ENCODE data around the gene TP73.

The TP73 gene

GRCh38 chr1:3727042-3727824 is 74.9 kb downstream of the TP73 start:
- CTCF ChIA-PET = interaction anchor here (0.8 to 1.7 kb wide), 7 partner anchors 12 to 162 kb away, joined by 3 to 5 read pairs (median 3); no protein-coding TSS in a partner anchor
- POLR2A ChIA-PET = no interaction called here
- DNase-seq (ENCODE audit: extremely low spot score) = peak; percentile 80
- TF ChIP-seq, protein P1, sequence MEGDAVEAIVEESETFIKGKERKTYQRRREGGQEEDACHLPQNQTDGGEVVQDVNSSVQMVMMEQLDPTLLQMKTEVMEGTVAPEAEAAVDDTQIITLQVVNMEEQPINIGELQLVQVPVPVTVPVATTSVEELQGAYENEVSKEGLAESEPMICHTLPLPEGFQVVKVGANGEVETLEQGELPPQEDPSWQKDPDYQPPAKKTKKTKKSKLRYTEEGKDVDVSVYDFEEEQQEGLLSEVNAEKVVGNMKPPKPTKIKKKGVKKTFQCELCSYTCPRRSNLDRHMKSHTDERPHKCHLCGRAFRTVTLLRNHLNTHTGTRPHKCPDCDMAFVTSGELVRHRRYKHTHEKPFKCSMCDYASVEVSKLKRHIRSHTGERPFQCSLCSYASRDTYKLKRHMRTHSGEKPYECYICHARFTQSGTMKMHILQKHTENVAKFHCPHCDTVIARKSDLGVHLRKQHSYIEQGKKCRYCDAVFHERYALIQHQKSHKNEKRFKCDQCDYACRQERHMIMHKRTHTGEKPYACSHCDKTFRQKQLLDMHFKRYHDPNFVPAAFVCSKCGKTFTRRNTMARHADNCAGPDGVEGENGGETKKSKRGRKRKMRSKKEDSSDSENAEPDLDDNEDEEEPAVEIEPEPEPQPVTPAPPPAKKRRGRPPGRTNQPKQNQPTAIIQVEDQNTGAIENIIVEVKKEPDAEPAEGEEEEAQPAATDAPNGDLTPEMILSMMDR (IDR thresholded peaks at IDR 0.05; ENCODE audit: control extremely low read depth, extremely low read depth, low read depth, missing control alignments) = peak; percentile 51

DNA sequence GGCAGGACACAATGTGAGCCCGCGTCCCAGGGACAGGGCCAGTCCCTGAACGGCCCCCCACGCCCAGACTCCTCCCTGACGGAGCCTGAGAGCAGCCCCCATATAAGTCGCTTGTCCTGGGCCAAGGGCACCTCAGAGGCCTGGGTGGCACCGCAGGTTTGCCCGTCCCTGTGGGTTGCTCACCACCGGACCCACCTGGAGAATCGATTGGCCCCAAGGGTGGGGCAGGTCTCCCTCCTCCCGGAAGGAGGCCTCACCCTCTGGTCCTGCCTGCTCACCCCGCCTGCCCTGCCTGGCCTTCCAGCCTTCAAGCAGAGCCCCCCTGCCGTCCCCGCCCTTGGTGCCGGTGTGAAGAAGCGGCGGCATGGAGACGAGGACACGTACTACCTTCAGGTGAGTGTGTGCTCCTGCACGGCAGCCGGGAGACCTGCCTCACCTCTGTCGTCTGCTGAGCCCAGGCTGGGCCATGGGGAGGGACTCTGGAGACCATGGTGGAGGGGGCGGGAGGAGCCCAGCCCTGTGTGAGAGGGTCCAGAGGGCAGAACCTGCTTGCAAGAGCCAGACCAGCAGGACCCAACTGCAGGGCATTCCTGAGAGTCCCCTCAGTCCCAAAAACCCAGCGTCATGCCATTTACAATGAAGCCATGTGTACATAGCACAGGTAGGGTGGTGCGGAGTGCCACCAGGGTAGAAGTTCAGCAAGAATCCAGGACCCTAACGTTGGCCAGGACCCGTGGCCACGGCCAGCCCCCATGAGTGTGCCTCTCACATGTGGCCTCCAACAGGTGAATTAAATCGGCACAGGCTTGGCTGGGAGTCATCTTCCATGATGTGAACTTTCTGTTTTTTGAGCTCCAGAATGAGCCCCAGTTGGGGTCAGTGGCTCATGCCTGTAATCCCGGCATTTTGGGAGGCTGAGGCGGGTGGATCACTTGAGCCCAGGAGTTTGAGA is 75.8 kb downstream of the TP73 start:
- DNase-seq (ENCODE audit: extremely low spot score) = no peak
- TF ChIP-seq, protein P1 (IDR thresholded peaks at IDR 0.05; ENCODE audit: control extremely low read depth, extremely low read depth, low read depth, missing control alignments) = no peak
- ChIA-PET POLR2A (no interaction called here), CTCF (interaction anchor here (1.2 to 1.7 kb wide), 4 partner anchors 17 to 163 kb away, joined by 3 to 5 read pairs (median 4); no protein-coding TSS in a partner anchor)

DNA sequence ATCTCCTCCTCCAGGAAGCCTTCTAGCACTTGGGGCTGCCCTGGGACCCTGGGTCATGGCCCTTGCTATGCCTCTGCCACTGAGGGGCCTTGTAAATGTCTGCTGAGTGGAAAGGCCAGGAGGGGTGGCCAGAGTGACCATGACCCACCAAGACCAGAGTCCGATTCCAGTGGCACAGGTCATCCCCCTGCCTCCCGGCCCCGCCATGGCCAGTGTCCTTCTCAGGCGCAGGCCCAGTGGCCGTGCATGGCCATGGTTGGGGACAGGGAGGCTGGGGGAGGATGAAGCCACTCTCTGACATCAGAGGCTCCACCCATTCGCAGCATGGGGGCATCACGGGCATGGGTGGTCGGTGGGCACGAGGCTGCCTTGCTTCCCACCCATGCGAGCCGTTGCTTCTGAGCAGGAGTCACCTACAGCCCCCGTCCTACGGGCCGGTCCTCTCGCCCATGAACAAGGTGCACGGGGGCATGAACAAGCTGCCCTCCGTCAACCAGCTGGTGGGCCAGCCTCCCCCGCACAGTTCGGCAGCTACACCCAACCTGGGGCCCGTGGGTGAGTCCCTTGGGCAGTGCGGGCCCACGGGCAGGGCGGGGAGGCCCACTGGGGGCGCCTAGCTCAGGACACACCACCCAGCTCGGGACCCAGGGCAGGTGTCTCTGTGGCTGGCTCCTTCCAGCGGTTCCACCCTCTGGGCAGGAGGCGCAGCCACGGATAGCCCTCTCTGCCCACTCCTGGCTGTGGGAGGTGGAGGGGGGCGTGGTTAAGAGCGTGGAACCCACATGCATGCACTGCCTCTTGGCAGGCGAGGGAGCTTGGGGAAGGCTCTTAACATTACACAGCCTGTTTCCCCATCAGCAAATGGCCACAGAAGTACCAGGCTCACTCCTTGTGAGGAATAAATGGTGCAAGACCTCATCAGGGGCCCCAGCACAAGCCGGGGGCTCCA is 77.6 kb downstream of the TP73 start:
- DNase-seq (ENCODE audit: extremely low spot score) = no peak
- TF ChIP-seq, protein P1 (IDR thresholded peaks at IDR 0.05; ENCODE audit: control extremely low read depth, extremely low read depth, low read depth, missing control alignments) = no peak
- ChIA-PET POLR2A (interaction anchor here (0.6 kb wide), 1 partner anchor 104 kb away, joined by 3 read pairs; no protein-coding TSS in a partner anchor), CTCF (no interaction called here)

DNA sequence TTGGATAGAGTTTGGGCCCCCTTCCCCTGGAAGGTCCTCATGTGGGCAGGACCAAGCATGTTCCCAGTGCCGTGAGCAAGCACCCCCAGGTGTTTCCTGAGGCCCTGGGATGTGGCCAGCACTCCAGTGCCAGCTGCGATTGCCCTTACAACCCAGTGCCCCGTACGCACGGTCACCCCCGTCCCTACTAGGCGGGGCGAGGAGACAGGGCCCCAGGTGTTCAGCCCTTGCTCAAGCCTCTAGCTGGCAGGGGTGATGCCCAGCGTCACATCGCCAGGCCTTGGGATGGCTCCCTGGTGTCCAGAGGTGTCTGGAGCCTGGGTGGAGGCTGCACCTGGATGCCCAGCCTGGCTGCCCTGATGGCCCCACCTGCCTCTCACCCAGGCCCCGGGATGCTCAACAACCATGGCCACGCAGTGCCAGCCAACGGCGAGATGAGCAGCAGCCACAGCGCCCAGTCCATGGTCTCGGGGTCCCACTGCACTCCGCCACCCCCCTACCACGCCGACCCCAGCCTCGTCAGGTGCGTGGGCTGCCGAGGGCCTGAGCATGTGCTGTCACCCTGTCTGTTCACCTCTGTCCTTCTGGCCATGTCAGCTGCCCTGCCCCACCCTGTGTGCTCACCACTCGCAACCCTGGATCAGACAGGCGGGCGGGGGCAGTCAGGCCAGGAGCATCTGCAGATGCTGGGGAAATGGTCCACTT is 78.4 kb downstream of the TP73 start:
- CTCF ChIA-PET = no interaction called here
- TF ChIP-seq, protein P1 (IDR thresholded peaks at IDR 0.05; ENCODE audit: control extremely low read depth, extremely low read depth, low read depth, missing control alignments) = no peak
- POLR2A ChIA-PET = no interaction called here
- DNase-seq (ENCODE audit: extremely low spot score) = no peak

DNA sequence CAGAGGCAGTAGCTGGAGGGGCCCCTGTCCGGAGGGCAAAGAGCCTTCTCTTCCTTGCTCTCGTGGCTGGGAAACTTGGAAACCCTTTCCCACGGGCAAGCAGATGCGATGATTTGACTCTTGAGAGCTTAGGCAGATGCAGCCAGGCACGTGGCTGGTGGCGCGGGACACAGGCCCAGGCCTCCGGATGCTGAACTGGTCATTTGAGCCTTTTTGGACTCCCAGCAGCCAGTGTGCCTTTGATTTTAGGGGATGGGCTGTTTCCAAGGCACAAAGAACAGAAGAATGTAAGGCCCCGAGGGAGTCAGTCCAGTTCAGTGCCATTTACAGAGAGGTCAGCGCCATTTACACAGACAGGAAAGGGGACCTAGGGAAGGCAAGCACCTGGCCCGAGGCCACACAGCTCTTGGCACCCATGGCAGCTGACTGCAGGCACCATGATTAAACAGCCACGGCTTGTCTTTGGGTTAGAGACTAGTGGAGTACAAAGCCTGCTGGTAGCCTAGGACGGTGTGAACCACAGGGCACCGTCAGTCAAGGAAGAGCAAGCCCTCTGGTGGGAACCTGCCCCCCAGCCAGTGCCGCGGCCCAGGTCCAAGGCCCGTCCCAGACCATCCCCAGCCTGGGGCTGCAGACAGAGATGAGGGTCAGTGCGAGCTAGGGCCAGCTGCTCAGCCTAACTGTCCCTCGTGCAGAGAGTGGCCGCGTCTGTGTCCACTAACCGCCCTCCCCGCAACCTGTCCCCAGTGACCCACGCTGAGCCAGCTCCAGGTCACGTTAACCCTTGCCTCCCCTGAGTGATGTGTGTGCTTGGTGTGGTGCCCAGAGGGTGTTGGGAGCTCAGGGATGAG is 79.5 kb downstream of the TP73 start:
- TF ChIP-seq, protein P1 (IDR thresholded peaks at IDR 0.05; ENCODE audit: control extremely low read depth, extremely low read depth, low read depth, missing control alignments) = no peak
- ChIA-PET CTCF (interaction anchor here (3.2 kb wide), 1 partner anchor 7 kb away, joined by 17 read pairs; no protein-coding TSS in a partner anchor), POLR2A (interaction anchor here (0.6 kb wide), 1 partner anchor 70 kb away, joined by 3 read pairs; no protein-coding TSS in a partner anchor)
- no peak for DNase-seq (ENCODE audit: extremely low spot score)
